HEK293T (cell line): ENCODE measurements around the gene VRK1.

ENCODE experiments used
- ARNT ChIP-seq: fragments of 450-650 bp; IDR thresholded peaks from 2 replicates; pipeline ENCODE4 v1.6.1; 2017; ENCODE audit warnings: mild to moderate bottlenecking
- FOXM1 ChIP-seq: fragments of 450-650 bp; IDR thresholded peaks from 2 replicates; pipeline ENCODE4 v1.6.1; 2017; ENCODE audit warnings: mild to moderate bottlenecking, borderline replicate concordance
- LEF1 ChIP-seq: fragments of 450-650 bp; IDR thresholded peaks from 2 replicates; pipeline ENCODE4 v1.6.1; 2017; ENCODE audit warnings: mild to moderate bottlenecking, borderline replicate concordance

DNA sequence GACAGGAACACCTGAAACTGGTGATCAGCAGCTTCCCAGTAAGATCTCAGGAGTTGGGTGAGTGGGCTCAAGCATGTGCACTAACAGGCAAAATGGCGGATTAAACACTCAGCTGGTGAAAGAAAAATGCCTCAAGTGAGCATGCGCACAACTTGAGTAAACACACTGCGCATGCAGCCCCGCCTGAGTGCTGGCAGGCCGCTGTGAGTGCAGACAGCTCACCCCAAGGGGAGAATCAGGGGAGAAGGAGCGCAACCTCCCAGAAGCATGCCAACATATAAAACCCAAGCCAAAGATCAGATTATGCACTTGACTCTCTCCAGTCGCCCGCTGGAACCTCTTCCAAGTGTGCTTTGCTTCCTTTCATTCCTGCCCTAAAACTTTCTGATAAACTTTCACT, 125.8 kb downstream of the VRK1 start:
- TF ChIP-seq ARNT (no peak), LEF1 (no peak), FOXM1 (no peak)
